Activated naive CD4-positive, alpha-beta T cell (primary cell): ENCODE data around the gene OR8G5.
"Not testable (repeated sequence)": the region's sequence is repeated elsewhere in the genome, so short reads cannot be mapped to it uniquely, and the experiment has no call there.

Experiments used
- DNase-seq, 4 experiments: peaks; one replicate each; lab custom pipeline; 2025; lab: John Stamatoyannopoulos, UW

Gene OR8G5

GRCh38 chr11:124256076-124256475, at the start of gene OR8G5:
OR8G5 (plus strand) TSS chr11:124256376; CDS start chr11:124264932, 8,556 bp downstream.
- no peak for DNase-seq

DNA sequence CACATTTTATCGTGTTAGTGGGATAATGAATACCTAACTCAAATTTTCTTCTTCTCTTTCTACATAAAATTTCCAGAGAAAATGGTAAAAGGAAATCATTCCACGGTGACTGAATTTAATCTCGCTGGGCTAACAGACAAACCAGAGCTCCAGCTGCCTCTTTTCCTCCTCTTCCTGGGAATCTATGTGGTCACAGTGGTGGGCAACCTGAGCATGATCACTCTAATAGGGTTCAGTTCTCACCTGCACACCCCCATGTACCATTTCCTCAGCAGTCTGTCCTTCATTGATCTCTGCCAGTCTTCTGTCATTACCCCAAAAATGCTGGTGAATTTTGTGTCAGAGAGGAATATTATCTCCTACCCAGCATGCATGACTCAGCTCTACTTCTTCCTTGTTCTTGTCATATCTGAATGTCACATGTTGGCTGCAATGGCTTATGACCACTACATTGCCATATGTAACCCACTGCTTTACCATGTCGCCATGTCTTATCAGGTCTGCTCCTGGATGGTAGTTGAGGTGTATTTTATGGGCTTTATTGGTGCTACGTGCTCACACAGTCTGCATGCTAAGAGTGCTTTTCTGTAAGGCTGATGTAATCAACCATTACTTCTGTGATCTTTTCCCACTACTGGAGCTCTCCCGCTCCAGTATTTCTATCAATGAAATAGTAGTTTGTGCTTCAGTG, 48.9 kb upstream of the OR8G5 start:
- no peak for DNase-seq

DNA sequence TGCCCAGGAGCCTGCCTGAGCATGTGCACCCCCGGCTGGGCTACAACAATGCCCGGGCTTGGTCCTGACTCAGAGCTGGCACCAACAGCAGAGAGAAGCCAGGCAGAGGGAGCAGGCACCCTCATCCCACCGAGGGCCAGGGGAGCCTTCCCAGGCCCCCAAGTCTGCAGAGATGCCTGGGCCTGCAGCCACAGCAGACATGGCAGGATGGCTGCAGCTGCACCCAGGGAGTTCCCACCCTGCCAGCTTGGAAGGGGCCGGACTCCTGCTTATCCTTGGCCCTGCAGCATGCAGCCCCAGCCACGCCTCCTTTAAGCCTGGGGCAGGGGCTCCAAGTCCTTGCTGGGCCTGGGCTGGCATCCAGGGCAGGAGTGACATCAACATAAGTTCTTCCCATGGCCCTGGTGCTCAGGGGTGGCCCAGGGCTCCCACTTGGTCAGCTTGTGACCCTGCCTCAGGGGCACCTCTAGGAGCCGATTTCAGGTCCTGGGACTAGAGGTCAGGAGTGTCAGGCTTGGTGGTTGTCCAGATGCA, 46.3 kb upstream of the OR8G5 start:
- no peak for DNase-seq

GRCh38 chr11:124210421-124210820, 45.8 kb upstream of the OR8G5 start:
- DNase-seq: no peak

DNA sequence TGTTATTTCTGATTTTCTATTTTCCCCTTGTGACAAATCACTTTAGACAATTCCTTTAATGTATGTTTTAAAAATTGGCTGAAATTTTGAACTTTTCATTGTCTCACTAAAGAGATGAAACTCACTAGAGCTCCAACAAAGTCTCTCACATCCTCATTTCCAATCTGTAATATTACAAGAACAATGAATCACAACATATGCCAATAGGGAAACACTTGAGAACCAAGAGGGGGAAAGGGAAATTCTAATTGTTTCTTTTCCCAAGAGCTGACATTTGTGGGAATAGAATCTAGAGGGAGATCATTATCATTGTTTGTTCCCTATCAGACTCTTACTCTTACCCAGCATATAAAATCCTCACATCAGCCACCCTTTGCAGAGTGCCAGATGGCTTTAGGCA, 44.9 kb upstream of the OR8G5 start:
- DNase-seq: no peak

DNA sequence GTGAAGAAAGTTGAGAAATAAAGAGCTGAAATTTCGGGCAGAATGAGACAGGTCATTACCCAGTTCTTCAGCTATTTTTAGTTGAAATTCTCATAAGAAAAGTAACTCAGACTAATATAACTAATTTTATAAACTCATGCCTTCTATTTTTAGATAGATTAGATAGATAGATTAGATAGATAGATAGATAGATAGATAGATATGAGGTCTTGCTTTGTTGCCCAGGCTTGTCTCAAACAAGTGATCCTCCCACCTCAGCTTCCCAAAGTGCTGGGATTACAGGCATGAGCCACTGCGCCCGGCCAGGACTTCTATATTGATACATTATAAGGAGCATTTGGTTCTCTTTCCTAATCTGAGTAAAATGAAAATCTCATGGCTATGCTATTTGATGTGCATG, 42.1 kb upstream of the OR8G5 start:
- no peak for DNase-seq

GRCh38 chr11:124219126-124219525, 37.0 kb upstream of the OR8G5 start:
- no peak for DNase-seq

- no peak for DNase-seq
Observed at GRCh38 chr11:124222407-124222806, 33.8 kb upstream of the OR8G5 start.

GRCh38 chr11:124224618-124225423, 31.4 kb upstream of the OR8G5 start:
- DNase-seq: not testable (repeated sequence)

- no peak for DNase-seq
Observed at GRCh38 chr11:124225471-124225870, 30.7 kb upstream of the OR8G5 start.

GRCh38 chr11:124233376-124233775, 22.8 kb upstream of the OR8G5 start:
- DNase-seq: no peak

GRCh38 chr11:124238512-124238911, 17.7 kb upstream of the OR8G5 start:
- DNase-seq: no peak

DNA sequence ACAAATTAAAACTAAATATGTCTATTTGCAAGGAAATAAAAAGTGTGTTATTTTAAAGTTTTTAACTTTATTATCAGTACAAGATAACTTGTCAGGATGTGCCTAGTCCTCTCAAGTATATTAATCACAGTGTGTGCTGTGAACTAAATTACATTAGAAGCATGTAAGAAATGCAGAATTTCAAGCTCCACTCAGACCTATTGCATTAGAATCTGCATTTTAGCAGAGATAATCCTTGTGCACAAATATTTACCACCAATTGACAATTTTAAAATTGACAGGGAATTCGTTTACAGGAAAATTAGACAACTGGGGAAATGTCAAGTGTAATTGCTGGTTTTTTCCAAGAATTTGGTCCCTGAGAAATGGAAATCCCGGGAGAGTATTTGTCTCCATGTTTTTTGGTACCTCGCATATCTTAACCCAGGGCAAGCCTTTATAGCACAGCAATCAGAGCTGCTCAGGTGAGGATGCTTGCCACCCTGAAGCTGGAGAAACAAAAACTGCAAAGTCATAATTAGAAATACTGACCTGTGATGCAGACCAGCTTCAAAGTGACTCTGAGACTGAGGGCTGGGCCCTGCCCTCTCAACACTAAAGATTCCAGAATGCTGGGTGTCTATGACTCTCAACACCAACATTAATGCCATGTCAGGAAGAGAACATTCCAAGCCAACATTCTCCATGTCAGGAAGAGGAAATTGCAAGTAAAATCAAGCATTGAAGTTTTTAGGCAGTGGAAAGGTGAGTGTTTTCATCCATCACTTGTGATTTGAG, 15.4 kb upstream of the OR8G5 start, which contains the start of gene OR8G1:
TSS of gene OR8G1 (plus strand) at position 475 of the 777 bp plus-strand sequence. CDS start 8,581 bp downstream, outside the sequence.
- no peak for DNase-seq

GRCh38 chr11:124249869-124250268, 6.3 kb upstream of the OR8G5 start:
- not testable (repeated sequence) for DNase-seq

DNA sequence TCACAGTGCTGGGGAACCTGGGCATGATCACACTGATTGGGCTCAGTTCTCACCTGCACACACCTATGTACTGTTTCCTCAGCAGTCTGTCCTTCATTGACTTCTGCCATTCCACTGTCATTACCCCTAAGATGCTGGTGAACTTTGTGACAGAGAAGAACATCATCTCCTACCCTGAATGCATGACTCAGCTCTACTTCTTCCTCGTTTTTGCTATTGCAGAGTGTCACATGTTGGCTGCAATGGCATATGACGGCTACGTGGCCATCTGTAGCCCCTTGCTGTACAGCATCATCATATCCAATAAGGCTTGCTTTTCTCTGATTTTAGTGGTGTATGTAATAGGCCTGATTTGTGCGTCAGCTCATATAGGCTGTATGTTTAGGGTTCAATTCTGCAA, 8.9 kb downstream of the OR8G5 start:
- DNase-seq: not testable (repeated sequence)

- not testable (repeated sequence) for DNase-seq
Observed at GRCh38 chr11:124270886-124271285, 14.7 kb downstream of the OR8G5 start.

- no peak for DNase-seq
Observed at GRCh38 chr11:124274000-124274399, 17.8 kb downstream of the OR8G5 start.

DNA sequence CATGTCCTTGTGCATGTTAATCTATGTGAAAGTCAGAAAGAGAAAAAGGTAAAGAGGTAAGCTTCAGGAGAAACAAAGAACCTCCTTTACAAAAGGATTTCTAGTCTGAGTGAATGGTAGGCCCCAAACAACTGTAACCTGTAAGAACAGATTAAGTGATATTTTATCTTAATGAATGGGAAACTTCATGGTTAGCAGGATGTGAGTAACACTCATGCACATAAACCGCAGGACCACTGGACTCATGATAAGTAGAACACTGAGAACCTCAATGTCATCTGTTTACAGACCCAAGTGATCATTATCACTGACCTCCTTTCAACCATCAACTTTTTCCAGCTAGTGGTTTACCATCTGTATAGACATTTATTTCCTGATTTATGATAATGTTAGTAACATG, 19.9 kb downstream of the OR8G5 start:
- DNase-seq: no peak

DNA sequence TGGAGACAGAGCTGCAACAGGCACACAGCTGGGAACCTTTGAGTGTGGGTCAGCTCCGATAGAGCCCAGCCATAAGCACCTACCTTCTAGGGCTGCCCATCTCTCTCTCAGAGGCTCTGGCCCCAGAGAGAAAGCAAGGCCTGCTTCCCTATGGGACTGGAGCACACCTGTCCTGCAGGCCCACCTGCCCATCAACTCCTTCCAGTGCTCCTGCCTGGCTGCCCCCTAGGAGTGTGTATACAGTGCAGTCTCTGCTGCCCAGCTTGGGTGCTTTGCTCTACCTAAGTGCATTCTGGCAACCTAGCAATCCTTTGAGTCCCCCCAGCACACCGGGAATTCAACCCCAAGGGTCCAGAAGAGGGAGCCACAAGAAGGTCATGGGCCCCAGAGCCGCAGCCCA, 21.0 kb downstream of the OR8G5 start:
- no peak for DNase-seq

DNA sequence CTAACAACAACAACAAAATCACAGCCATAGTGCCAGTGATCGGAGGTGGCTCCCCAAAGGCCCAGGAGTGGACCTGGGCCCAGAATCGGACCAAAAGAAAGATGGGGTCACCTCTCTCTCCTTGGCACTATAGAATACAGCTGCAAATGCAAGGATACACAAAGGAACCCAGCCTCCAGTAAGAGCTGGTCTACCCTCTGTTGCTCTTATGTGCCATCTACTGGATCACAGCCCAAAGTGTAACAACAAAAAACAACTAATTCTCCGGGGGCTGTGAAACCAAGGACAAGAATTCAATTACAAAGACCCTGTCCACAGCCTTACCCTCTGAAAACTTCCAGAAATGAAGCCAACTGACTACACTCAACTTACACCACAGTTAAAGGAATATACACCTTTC, 21.6 kb downstream of the OR8G5 start:
- DNase-seq: no peak

DNA sequence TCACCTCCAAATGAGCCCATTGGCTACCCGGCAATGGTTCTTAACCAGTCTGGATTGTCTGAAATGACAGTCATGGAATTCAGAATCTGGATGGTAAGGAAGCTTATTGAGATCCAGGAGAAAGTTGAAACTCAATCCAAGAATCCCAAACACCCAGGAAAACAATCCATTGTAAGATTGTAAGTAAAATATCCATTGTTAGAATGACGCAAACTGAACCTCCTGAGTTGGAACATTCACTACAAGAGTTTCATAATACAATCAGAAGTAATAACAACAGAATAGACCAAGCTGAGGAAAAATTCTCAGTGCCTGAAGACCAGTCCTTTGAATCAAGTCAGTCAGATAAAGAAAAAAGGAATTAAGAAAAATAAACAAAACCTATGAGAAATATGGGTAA, 22.1 kb downstream of the OR8G5 start:
- DNase-seq: no peak
